K562 (cell line): ENCODE results near the gene S100A3. TPM values are rescaled to one million over a fixed set of nuclear protein-coding genes. Genes with fewer than 3 reads are reported as not detected.
A peak's percentile ranks its signal among the peaks of the same experiment; 100 is the strongest.

Experiments used
- CXXC5 ChIP-seq: fragments of 250-450 bp; sonication (Bioruptor Pico); IDR thresholded peaks from 2 replicates; pipeline ENCODE4 v1.8.0; 2022; ENCODE audit warnings: inconsistent platforms, mild to moderate bottlenecking, moderate library complexity
- HDAC2 ChIP-seq: fragments of 450-650 bp; IDR thresholded peaks from 2 replicates; pipeline ENCODE4 v1.6.1; 2016; ENCODE audit warnings: mild to moderate bottlenecking
- JUND ChIP-seq, 2 experiments: IDR thresholded peaks; 2 replicates in 1 of 2; 3 replicates in 1 of 2; pipeline ENCODE4 v1.6.1; 2011; ENCODE audit warnings: borderline replicate concordance in 2 of 2, low read depth in 2 of 2, low read length in 2 of 2, improper control_type of control experiment in 1 of 2, missing biosample characterization in 1 of 2, missing genetic modification characterization in 1 of 2, missing genetic modification reagents in 1 of 2
- PCBP2 ChIP-seq: fragments of 200-400 bp; formaldehyde crosslinking; IDR thresholded peaks from 2 replicates; pipeline ENCODE4 v1.6.1; 2018; ENCODE audit warnings: low read length, low read depth, mild to moderate bottlenecking, moderate library complexity; ENCODE audit not compliant: poor library complexity, severe bottlenecking
- POLR3A ChIP-seq: IDR thresholded peaks from 2 replicates; pipeline ENCODE4 v1.6.1; 2011; ENCODE audit warnings: borderline replicate concordance, mild to moderate bottlenecking, moderate library complexity; ENCODE audit not compliant: insufficient read length, insufficient read depth; ENCODE audit errors: extremely low read depth
- POLR3G ChIP-seq: IDR thresholded peaks from 2 replicates; pipeline ENCODE4 v1.6.1; 2011; ENCODE audit not compliant: insufficient read length, insufficient replicate concordance; ENCODE audit errors: extremely low read depth
- SAFB ChIP-seq: fragments of 200-400 bp; formaldehyde crosslinking; IDR thresholded peaks from 2 replicates; pipeline ENCODE4 v1.6.1; 2017; ENCODE audit warnings: low read depth, low read length, borderline replicate concordance
- SMARCE1 ChIP-seq: fragments of 450-650 bp; IDR thresholded peaks from 2 replicates; pipeline ENCODE4 v1.7.1; 2016; ENCODE audit warnings: mild to moderate bottlenecking
- SUPT5H ChIP-seq: fragments of 450-650 bp; IDR thresholded peaks from 2 replicates; pipeline ENCODE4 v1.6.1; 2016
- ZNF354B ChIP-seq: fragments of 250-450 bp; sonication (Bioruptor Pico); IDR thresholded peaks from 2 replicates; pipeline ENCODE4 v1.4.0; 2020
- ZNF79 ChIP-seq: fragments of 250-450 bp; sonication (Bioruptor Pico); IDR thresholded peaks from 2 replicates; pipeline ENCODE4 v1.4.0; 2020; ENCODE audit warnings: low read depth, mild to moderate bottlenecking, moderate library complexity
- polyA plus RNA-seq, 8 experiments: library from polyadenylated mRNA; depleted of rRNA in 4 of 8; stranded (reverse) in 5 of 8; unstranded in 3 of 8; fragments of >200 nt; fragmentation: Nextera tagmentation in 2 of 8; fragmentation: Illumina TruSeq in 1 of 8; extraction: Ambion mirVana in 2 of 8; extraction: Trizol in 1 of 8; gene quantifications; 2 replicates each; pipeline versions ENCODE4 v1.2.1 to v1.2.3, GENCODE V29; 2011 to 2014; ENCODE audit warnings: inconsistent platforms in 1 of 8, missing spikeins in 1 of 8
- total RNA-seq, 7 experiments: library from RNA; depleted of rRNA in 6 of 7; stranded (reverse); fragments of >200 nt in 6 of 7; fragmentation: Illumina TruSeq in 2 of 7; extraction: Trizol in 2 of 7; gene quantifications; 2 replicates each; pipeline versions ENCODE4 v1.2.1 to v1.2.3, GENCODE V29; 2011 to 2021; ENCODE audit warnings: low replicate concordance in 1 of 7
- TF ChIP-seq, protein P1 (sequence below): fragments of 250-450 bp; sonication (Bioruptor Pico); IDR thresholded peaks from 2 replicates; pipeline ENCODE4 v1.8.0; 2021; ENCODE audit warnings: moderate library complexity, mild to moderate bottlenecking, inconsistent platforms
- TF ChIP-seq, protein P2 (sequence below): fragments of 150-350 bp; conservative IDR thresholded peaks from 2 replicates; pipeline ENCODE4 v1.6.1; 2014; ENCODE audit warnings: low read length
- TF ChIP-seq, protein P3 (sequence below): sonication (generic); formaldehyde crosslinking; IDR thresholded peaks from 2 replicates; pipeline ENCODE4 v1.5.0; 2020; ENCODE audit warnings: missing genetic modification reagents
- TF ChIP-seq, protein P4 (sequence below), 2 experiments: fragments of 450-650 bp; formaldehyde crosslinking in 1 of 2; IDR thresholded peaks; 2 replicates each; pipeline versions ENCODE4 v1.4.0 to v1.6.1; 2014 to 2020; ENCODE audit warnings: mild to moderate bottlenecking in 2 of 2, borderline replicate concordance in 1 of 2, low read depth in 1 of 2

S100A3 gene
- total and polyA plus RNA-seq, 9 of the 15 experiments (the other 6 are each of a cell fraction or from before 2014, with no cell fraction given), result 0.08 to 1.7 (median 0.18) TPM; not detected in 4

DNA sequence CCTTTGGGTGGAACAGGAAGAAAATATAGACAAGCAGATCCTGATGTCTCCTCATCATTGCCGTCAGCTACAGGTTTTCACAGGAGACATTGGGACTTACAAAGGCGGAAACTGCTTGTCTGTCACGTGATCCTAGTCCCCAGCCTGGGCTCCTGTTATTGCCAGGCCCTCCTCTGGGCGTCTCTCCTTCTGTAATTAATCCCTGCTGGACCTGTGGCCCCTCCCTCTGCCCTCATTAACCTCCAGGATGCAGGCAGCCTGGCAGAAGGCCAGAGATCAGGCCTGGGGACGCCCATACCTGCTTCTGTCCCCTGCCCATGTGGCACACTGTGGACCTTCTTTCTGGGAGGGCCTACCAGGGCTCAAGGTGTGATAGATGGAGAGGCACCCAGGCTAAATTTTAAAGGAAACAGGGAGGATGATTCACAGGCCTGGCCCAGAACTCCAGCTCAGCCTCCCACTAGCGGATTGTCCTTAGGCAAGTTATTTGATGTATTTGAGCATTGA is 10.7 kb downstream of the S100A3 start (continued):
- TF ChIP-seq JUND (IDR thresholded peaks at IDR 0.05; ENCODE audit: borderline replicate concordance, low read depth, low read length) (0 out of 2 replicates have a peak, but pooled peaks have one; percentile 14), JUND (tag; IDR thresholded peaks at IDR 0.05; ENCODE audit: borderline replicate concordance, low read depth, low read length) (no peak; the same call in 2 of the 3 replicates), SUPT5H (no peak), SAFB (no peak), HDAC2 (no peak; the same call in 1 of the 2 replicates), CXXC5 (CRISPR knock-in tag) (peak; percentile 42), ZNF354B (CRISPR knock-in tag) (no peak), PCBP2 (no peak), POLR3G (no peak), SMARCE1 (0 out of 2 replicates have a peak, but pooled peaks have one; percentile 18), POLR3A (no peak), ZNF79 (CRISPR knock-in tag) (no peak)
- TF ChIP-seq, protein P1, sequence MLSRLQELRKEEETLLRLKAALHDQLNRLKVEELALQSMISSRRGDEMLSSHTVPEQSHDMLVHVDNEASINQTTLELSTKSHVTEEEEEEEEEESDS (CRISPR knock-in tag), result no peak
- TF ChIP-seq, protein P2, sequence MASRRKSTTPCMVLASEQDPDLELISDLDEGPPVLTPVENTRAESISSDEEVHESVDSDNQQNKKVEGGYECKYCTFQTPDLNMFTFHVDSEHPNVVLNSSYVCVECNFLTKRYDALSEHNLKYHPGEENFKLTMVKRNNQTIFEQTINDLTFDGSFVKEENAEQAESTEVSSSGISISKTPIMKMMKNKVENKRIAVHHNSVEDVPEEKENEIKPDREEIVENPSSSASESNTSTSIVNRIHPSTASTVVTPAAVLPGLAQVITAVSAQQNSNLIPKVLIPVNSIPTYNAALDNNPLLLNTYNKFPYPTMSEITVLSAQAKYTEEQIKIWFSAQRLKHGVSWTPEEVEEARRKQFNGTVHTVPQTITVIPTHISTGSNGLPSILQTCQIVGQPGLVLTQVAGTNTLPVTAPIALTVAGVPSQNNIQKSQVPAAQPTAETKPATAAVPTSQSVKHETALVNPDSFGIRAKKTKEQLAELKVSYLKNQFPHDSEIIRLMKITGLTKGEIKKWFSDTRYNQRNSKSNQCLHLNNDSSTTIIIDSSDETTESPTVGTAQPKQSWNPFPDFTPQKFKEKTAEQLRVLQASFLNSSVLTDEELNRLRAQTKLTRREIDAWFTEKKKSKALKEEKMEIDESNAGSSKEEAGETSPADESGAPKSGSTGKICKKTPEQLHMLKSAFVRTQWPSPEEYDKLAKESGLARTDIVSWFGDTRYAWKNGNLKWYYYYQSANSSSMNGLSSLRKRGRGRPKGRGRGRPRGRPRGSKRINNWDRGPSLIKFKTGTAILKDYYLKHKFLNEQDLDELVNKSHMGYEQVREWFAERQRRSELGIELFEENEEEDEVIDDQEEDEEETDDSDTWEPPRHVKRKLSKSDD, result no peak
- TF ChIP-seq, protein P3, sequence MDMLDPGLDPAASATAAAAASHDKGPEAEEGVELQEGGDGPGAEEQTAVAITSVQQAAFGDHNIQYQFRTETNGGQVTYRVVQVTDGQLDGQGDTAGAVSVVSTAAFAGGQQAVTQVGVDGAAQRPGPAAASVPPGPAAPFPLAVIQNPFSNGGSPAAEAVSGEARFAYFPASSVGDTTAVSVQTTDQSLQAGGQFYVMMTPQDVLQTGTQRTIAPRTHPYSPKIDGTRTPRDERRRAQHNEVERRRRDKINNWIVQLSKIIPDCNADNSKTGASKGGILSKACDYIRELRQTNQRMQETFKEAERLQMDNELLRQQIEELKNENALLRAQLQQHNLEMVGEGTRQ (CRISPR knock-in tag), result peak; percentile 86
- TF ChIP-seq, protein P4, sequence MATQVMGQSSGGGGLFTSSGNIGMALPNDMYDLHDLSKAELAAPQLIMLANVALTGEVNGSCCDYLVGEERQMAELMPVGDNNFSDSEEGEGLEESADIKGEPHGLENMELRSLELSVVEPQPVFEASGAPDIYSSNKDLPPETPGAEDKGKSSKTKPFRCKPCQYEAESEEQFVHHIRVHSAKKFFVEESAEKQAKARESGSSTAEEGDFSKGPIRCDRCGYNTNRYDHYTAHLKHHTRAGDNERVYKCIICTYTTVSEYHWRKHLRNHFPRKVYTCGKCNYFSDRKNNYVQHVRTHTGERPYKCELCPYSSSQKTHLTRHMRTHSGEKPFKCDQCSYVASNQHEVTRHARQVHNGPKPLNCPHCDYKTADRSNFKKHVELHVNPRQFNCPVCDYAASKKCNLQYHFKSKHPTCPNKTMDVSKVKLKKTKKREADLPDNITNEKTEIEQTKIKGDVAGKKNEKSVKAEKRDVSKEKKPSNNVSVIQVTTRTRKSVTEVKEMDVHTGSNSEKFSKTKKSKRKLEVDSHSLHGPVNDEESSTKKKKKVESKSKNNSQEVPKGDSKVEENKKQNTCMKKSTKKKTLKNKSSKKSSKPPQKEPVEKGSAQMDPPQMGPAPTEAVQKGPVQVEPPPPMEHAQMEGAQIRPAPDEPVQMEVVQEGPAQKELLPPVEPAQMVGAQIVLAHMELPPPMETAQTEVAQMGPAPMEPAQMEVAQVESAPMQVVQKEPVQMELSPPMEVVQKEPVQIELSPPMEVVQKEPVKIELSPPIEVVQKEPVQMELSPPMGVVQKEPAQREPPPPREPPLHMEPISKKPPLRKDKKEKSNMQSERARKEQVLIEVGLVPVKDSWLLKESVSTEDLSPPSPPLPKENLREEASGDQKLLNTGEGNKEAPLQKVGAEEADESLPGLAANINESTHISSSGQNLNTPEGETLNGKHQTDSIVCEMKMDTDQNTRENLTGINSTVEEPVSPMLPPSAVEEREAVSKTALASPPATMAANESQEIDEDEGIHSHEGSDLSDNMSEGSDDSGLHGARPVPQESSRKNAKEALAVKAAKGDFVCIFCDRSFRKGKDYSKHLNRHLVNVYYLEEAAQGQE (IDR thresholded peaks at IDR 0.05; ENCODE audit: borderline replicate concordance), result peak; percentile 58
- TF ChIP-seq, protein P4 (CRISPR knock-in tag; IDR thresholded peaks at IDR 0.05; ENCODE audit: low read depth), result no peak
